NB4 (cell line): Measurements from ENCODE around the gene APP.

Source experiments
- CTCF ChIP-seq: IDR thresholded peaks from one replicate; pipeline ENCODE4 v1.5.1; 2012; ENCODE audit warnings: low read depth, low read length
- MYC ChIP-seq: IDR thresholded peaks from 2 replicates; pipeline ENCODE4 v1.6.1; 2011; ENCODE audit warnings: low read depth, low read length
- POLR2A ChIP-seq: IDR thresholded peaks from 2 replicates; pipeline ENCODE4 v1.6.1; 2011; ENCODE audit warnings: mild to moderate bottlenecking; ENCODE audit not compliant: insufficient read length; ENCODE audit errors: extremely low read depth

GRCh38 chr21:26005464-26005863 lies 165.1 kb downstream of the APP start:
- TF ChIP-seq CTCF, result no peak
- TF ChIP-seq POLR2A, result no peak
- TF ChIP-seq MYC, result no peak
